ENCODE results near the gene MGAT3. TPM values are rescaled to one million over a fixed set of nuclear protein-coding genes. Genes with fewer than 3 reads are reported as not detected.

The MGAT3 gene
- total and polyA plus RNA-seq, 9 of the 15 experiments (the other 6 are each of a cell fraction or from before 2014, with no cell fraction given), result 0.10 to 11.5 (median 4.6) TPM

DNA sequence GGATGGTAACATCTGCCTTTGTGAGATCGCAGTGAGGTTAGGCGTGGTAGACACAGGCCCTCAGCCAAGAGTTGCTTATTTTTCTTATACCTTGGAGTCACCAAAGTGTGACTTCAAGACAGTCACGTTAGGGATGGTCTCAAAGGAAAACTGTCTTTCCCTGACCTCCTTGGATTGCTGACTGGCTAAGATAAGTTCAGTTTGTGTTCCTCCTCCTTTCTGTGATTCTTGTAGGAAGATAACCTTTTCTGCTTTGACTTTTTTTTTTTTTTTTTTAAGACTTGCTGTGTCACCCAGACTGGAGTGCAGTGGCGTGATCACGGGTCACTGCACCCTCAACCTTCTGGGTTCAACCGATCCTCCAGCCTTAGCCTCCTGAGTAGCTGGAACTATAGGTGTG, 34.1 kb upstream of the MGAT3 start (continued):
- TF ChIP-seq SREBF1 (IDR thresholded peaks at IDR 0.05; ENCODE audit: borderline replicate concordance, low read depth, low read length) (no peak), NRF1 (conservative IDR thresholded peaks at IDR 0.05 in 1 of 2, IDR thresholded peaks at IDR 0.05 in 1 of 2) (no peak), ZC3H4 (CRISPR knock-in tag; IDR thresholded peaks at IDR 0.05; ENCODE audit: borderline replicate concordance) (no peak), CC2D1A (IDR thresholded peaks at IDR 0.05) (no peak), ID3 (CRISPR knock-in tag; IDR thresholded peaks at IDR 0.05) (no peak), ID3 (tag; IDR thresholded peaks at IDR 0.05) (peak; percentile 65), BACH1 (tag; IDR thresholded peaks at IDR 0.05) (no peak), NCOA4 (IDR thresholded peaks at IDR 0.05; ENCODE audit: partially characterized antibody) (no peak), MEIS2 (IDR thresholded peaks at IDR 0.05; ENCODE audit: partially characterized antibody) (no peak), IRF2 (CRISPR knock-in tag; IDR thresholded peaks at IDR 0.05) (no peak), NCOR1 (IDR thresholded peaks at IDR 0.05) (peak; percentile 79), KLF16 (IDR thresholded peaks at IDR 0.05) (peak; percentile 34; the same call in 1 of the 2 replicates), CEBPG (CRISPR knock-in tag; IDR thresholded peaks at IDR 0.05) (no peak), CEBPG (tag; conservative IDR thresholded peaks at IDR 0.05 in 1 of 2, IDR thresholded peaks at IDR 0.05 in 1 of 2) (no peak)
- TF ChIP-seq, protein P1, sequence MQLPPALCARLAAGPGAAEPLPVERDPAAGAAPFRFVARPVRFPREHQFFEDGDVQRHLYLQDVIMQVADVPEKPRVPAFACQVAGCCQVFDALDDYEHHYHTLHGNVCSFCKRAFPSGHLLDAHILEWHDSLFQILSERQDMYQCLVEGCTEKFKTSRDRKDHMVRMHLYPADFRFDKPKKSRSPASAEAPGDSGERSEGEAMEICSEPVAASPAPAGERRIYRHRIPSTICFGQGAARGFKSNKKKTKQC (CRISPR knock-in tag; IDR thresholded peaks at IDR 0.05), result no peak
- TF ChIP-seq, protein P2, sequence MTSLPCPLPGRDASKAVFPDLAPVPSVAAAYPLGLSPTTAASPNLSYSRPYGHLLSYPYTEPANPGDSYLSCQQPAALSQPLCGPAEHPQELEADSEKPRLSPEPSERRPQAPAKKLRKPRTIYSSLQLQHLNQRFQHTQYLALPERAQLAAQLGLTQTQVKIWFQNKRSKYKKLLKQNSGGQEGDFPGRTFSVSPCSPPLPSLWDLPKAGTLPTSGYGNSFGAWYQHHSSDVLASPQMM (CRISPR knock-in tag; IDR thresholded peaks at IDR 0.05), result no peak
- TF ChIP-seq, protein P3, sequence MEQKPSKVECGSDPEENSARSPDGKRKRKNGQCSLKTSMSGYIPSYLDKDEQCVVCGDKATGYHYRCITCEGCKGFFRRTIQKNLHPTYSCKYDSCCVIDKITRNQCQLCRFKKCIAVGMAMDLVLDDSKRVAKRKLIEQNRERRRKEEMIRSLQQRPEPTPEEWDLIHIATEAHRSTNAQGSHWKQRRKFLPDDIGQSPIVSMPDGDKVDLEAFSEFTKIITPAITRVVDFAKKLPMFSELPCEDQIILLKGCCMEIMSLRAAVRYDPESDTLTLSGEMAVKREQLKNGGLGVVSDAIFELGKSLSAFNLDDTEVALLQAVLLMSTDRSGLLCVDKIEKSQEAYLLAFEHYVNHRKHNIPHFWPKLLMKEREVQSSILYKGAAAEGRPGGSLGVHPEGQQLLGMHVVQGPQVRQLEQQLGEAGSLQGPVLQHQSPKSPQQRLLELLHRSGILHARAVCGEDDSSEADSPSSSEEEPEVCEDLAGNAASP (IDR thresholded peaks at IDR 0.05), result no peak
- TF ChIP-seq, protein P4, sequence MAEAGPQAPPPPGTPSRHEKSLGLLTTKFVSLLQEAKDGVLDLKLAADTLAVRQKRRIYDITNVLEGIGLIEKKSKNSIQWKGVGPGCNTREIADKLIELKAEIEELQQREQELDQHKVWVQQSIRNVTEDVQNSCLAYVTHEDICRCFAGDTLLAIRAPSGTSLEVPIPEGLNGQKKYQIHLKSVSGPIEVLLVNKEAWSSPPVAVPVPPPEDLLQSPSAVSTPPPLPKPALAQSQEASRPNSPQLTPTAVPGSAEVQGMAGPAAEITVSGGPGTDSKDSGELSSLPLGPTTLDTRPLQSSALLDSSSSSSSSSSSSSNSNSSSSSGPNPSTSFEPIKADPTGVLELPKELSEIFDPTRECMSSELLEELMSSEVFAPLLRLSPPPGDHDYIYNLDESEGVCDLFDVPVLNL (CRISPR knock-in tag; IDR thresholded peaks at IDR 0.05; ENCODE audit: low read depth), result no peak
